Measurements from ENCODE around the gene CLTA. TPM values are rescaled to one million over a fixed set of nuclear protein-coding genes. Genes with fewer than 3 reads are reported as not detected.

Gene CLTA
- polyA plus RNA-seq, 1 donor from 2014 or later: 420 TPM

- H3K9me2 ChIP-seq (ENCODE audit: insufficient read depth, low read length): no peaks in the 10 kb centered on the region
- H3K27ac ChIP-seq (ENCODE audit: low read length): no peak overlapping the region
- TF ChIP-seq SMC3 (conservative IDR thresholded peaks at IDR 0.05; ENCODE audit: poor library complexity): no peak
Observed at GRCh38 chr9:36218411-36218901, 27.7 kb downstream of the CLTA start.

GRCh38 chr9:36221667-36222066 lies 30.9 kb downstream of the CLTA start:
- H3K27ac ChIP-seq (ENCODE audit: low read length): no peak overlapping the region
- H3K36me3 ChIP-seq (ENCODE audit: insufficient read depth, low read length): peaks cover 12% of the 10 kb centered on the region
- H3K9me2 ChIP-seq (ENCODE audit: insufficient read depth, low read length): no peaks in the 10 kb centered on the region
- no peak overlapping the region for H3K9ac ChIP-seq (ENCODE audit: low read length)
- no peak overlapping the region for H2AFZ ChIP-seq (ENCODE audit: low read depth, low read length)
- no peaks in the 10 kb centered on the region for H3F3A ChIP-seq (ENCODE audit: insufficient read depth, low read length, poor library complexity, severe bottlenecking)
- no peaks in the 10 kb centered on the region for H3K9me3 ChIP-seq (ENCODE audit: low read length)
- H3K27me3 ChIP-seq (ENCODE audit: insufficient read depth, low read depth, low read length): no peaks in the 10 kb centered on the region
- no peak overlapping the region for H3K4me3 ChIP-seq (ENCODE audit: low read length)
- no peaks in the 10 kb centered on the region for H4K20me1 ChIP-seq (ENCODE audit: insufficient read depth)
- no peaks in the 10 kb centered on the region for H3K79me2 ChIP-seq (replicated peaks; ENCODE audit: insufficient read depth, low read length)
- no peak overlapping the region for H3K4me2 ChIP-seq (ENCODE audit: low read length)
- TF ChIP-seq RAD21 (conservative IDR thresholded peaks at IDR 0.05) (no peak), EP300 (conservative IDR thresholded peaks at IDR 0.05; ENCODE audit: poor library complexity, severe bottlenecking) (no peak), TAF1 (IDR thresholded peaks at IDR 0.05; ENCODE audit: low read depth) (no peak), REST (IDR thresholded peaks at IDR 0.05; ENCODE audit: borderline replicate concordance) (no peak), SMC3 (conservative IDR thresholded peaks at IDR 0.05; ENCODE audit: poor library complexity) (no peak)

More at GRCh38 chr9:36218411-36218901, 27.7 kb downstream of the CLTA start:
- Histone ChIP-seq H3K36me3 (ENCODE audit: insufficient read depth, low read length) (peaks cover 13% of the 10 kb centered on the region), H4K20me1 (ENCODE audit: insufficient read depth) (no peaks in the 10 kb centered on the region), H3K4me2 (ENCODE audit: low read length) (no peak overlapping the region), H3K4me3 (ENCODE audit: low read length) (no peak overlapping the region), H3F3A (ENCODE audit: insufficient read depth, low read length, poor library complexity, severe bottlenecking) (no peaks in the 10 kb centered on the region), H2AFZ (ENCODE audit: low read depth, low read length) (no peak overlapping the region), H3K9me3 (ENCODE audit: low read length) (no peaks in the 10 kb centered on the region), H3K79me2 (replicated peaks; ENCODE audit: insufficient read depth, low read length) (no peaks in the 10 kb centered on the region), H3K9ac (ENCODE audit: low read length) (no peak overlapping the region), H3K27me3 (ENCODE audit: insufficient read depth, low read depth, low read length) (no peaks in the 10 kb centered on the region)

- peaks cover 12% of the 10 kb centered on the region for H3K36me3 ChIP-seq (ENCODE audit: insufficient read depth, low read length)
- H4K20me1 ChIP-seq (ENCODE audit: insufficient read depth): no peaks in the 10 kb centered on the region
- no peaks in the 10 kb centered on the region for H3F3A ChIP-seq (ENCODE audit: insufficient read depth, low read length, poor library complexity, severe bottlenecking)
- no peaks in the 10 kb centered on the region for H3K79me2 ChIP-seq (replicated peaks; ENCODE audit: insufficient read depth, low read length)
- no peak overlapping the region for H3K9ac ChIP-seq (ENCODE audit: low read length)
- H3K27me3 ChIP-seq (ENCODE audit: insufficient read depth, low read depth, low read length): no peaks in the 10 kb centered on the region
- H3K4me2 ChIP-seq (ENCODE audit: low read length): no peak overlapping the region
- no peaks in the 10 kb centered on the region for H3K9me3 ChIP-seq (ENCODE audit: low read length)
- H3K4me3 ChIP-seq (ENCODE audit: low read length): no peak overlapping the region
- no peak overlapping the region for H2AFZ ChIP-seq (ENCODE audit: low read depth, low read length)
- H3K9me2 ChIP-seq (ENCODE audit: insufficient read depth, low read length): no peaks in the 10 kb centered on the region
- no peak overlapping the region for H3K27ac ChIP-seq (ENCODE audit: low read length)
- TF ChIP-seq RAD21 (conservative IDR thresholded peaks at IDR 0.05) (no peak), EZH2 (IDR thresholded peaks at IDR 0.05; ENCODE audit: borderline replicate concordance, insufficient read depth, low read length, poor library complexity, severe bottlenecking) (no peak), TAF1 (IDR thresholded peaks at IDR 0.05; ENCODE audit: low read depth) (no peak)
Observed at GRCh38 chr9:36222449-36222848, 31.7 kb downstream of the CLTA start.

Data from neural cell (in vitro differentiated cells).